Activated CD8-positive, alpha-beta T cell treated with anti-CD3 and anti-CD28 coated beads for 36 hours (primary cell): Measurements from ENCODE around the gene SSTR5. TPM values are rescaled to one million over a fixed set of nuclear protein-coding genes. Genes with fewer than 3 reads are reported as not detected.

Source experiments
- ATAC-seq: fragments of 200-7000 bp; cut with Tn5 transposase; one replicate; pipeline ENCODE4 v1.10.0; 2021; ENCODE audit warnings: mild to moderate bottlenecking, moderate library complexity
- CTCF ChIA-PET: fragments of 350-600 bp; sonication (Branson Sonifier 250); formaldehyde crosslinking; loops from one replicate; lab custom pipeline; 2021; ENCODE audit warnings: antibody characterized with exemption; lab: Charles Lee
- POLR2A ChIA-PET: fragments of 350-600 bp; sonication (Branson Sonifier 250); formaldehyde crosslinking; loops from one replicate; lab custom pipeline; 2021; ENCODE audit warnings: antibody characterized with exemption; lab: Charles Lee
- DNase-seq: peaks from one replicate; pipeline ENCODE4 v3.0.0-alpha.2; 2020
- H3K27ac Mint-ChIP-seq: one replicate; pipeline ENCODE4 v1.8.0; 2021; ENCODE audit warnings: mild to moderate bottlenecking, mixed read lengths
- H3K27me3 Mint-ChIP-seq: one replicate; pipeline ENCODE4 v1.8.0; 2021; ENCODE audit warnings: mixed read lengths
- H3K36me3 Mint-ChIP-seq: one replicate; pipeline ENCODE4 v1.8.0; 2021; ENCODE audit warnings: low read depth, mixed read lengths
- H3K4me1 Mint-ChIP-seq: one replicate; pipeline ENCODE4 v1.8.0; 2021; ENCODE audit warnings: low read depth, mixed read lengths
- H3K4me3 Mint-ChIP-seq: one replicate; pipeline ENCODE4 v1.8.0; 2021; ENCODE audit warnings: mild to moderate bottlenecking, moderate library complexity, mixed read lengths
- H3K9me3 Mint-ChIP-seq: one replicate; pipeline ENCODE4 v1.8.0; 2021; ENCODE audit warnings: mixed read lengths
- intact Hi-C: fragments of 100-400 bp; cut with micrococcal nuclease; formaldehyde crosslinking; loops from one replicate; pipeline ENCODE4 v1.10.0; 2022
- total RNA-seq, 2 experiments: library from RNA; stranded (reverse); gene quantifications; one replicate each; pipeline ENCODE4 v1.2.3, GENCODE V29; 2021
- TF ChIP-seq, protein P1 (sequence below): fragments of 200-600 bp; IDR thresholded peaks from one replicate; pipeline ENCODE4 v1.8.0; 2022; ENCODE audit warnings: antibody characterized with exemption, mild to moderate bottlenecking

SSTR5 gene
- total RNA-seq, 2 experiments from 2014 or later = not detected

DNA sequence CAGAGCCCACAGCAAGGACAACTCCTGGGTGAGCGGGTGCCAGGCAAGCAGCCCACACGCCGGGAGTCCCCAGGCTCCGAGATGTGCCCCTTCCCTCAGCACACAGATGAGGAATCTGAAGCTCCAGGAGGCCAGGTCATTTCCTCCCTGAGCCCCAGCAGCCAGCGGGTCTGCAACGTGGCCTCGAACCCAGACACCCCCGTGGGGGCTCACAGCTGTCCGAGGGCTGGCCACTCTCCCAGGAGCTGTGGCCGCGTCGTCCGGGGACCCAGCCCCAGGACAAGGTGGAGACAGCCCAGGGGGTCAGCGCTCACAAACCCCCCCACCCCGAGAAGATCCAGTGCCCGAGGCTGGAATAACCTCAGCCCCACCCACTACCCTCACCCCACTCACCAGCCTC, 40.9 kb downstream of the SSTR5 start:
- POLR2A ChIA-PET = no interaction called here
- TF ChIP-seq, protein P1, sequence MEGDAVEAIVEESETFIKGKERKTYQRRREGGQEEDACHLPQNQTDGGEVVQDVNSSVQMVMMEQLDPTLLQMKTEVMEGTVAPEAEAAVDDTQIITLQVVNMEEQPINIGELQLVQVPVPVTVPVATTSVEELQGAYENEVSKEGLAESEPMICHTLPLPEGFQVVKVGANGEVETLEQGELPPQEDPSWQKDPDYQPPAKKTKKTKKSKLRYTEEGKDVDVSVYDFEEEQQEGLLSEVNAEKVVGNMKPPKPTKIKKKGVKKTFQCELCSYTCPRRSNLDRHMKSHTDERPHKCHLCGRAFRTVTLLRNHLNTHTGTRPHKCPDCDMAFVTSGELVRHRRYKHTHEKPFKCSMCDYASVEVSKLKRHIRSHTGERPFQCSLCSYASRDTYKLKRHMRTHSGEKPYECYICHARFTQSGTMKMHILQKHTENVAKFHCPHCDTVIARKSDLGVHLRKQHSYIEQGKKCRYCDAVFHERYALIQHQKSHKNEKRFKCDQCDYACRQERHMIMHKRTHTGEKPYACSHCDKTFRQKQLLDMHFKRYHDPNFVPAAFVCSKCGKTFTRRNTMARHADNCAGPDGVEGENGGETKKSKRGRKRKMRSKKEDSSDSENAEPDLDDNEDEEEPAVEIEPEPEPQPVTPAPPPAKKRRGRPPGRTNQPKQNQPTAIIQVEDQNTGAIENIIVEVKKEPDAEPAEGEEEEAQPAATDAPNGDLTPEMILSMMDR = no peak
- Mint-ChIP-seq H3K4me3 (no peak overlapping the region), H3K36me3 (no peaks in the 10 kb centered on the region), H3K27me3 (peaks cover 1% of the 10 kb centered on the region), H3K27ac (no peak overlapping the region), H3K9me3 (no peaks in the 10 kb centered on the region), H3K4me1 (no peaks in the 10 kb centered on the region)
- intact Hi-C loops = no loop called here
- CTCF ChIA-PET = interaction anchor here (0.6 kb wide), 1 partner anchor 765 kb away, joined by 3 read pairs; no protein-coding TSS in a partner anchor
- DNase-seq = no peak
- no peak for ATAC-seq

DNA sequence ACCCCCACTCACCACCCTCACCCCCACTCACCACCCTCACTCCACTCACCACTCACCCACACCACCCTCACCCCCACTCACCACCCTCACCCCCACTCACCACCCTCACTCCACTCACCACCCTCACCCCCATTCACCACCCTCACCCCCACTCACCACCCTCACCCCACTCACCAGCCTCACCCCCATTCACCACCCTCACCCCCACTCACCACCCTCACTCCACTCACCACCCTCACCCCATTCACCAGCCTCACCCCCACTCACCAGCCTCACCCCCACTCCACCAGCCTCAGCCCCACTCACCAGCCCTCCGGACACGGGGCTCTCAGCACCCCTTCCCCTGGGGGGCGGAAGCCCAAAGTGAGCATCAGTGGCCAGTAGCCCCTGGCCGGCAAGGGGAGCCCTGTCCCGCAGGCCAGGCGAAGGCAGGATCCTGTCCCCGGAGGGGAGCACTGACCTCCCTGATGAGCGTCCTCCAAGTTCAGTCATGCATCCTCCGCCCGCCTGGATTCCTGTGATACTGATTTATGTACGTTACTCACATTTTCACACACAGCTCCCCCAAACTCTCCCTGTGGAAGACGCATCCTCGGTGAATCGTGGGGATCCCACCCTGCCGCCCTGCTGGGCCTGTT, 41.5 kb downstream of the SSTR5 start:
- no peak for ATAC-seq
- ChIA-PET POLR2A (no interaction called here), CTCF (interaction anchor here (0.6 kb wide), 1 partner anchor 765 kb away, joined by 3 read pairs; no protein-coding TSS in a partner anchor)
- Mint-ChIP-seq H3K9me3 (no peaks in the 10 kb centered on the region), H3K36me3 (no peaks in the 10 kb centered on the region), H3K4me3 (no peak overlapping the region), H3K4me1 (no peaks in the 10 kb centered on the region), H3K27ac (no peak overlapping the region), H3K27me3 (no peaks in the 10 kb centered on the region)
- no peak for DNase-seq
- intact Hi-C loops = no loop called here
- TF ChIP-seq, protein P1 = no peak

DNA sequence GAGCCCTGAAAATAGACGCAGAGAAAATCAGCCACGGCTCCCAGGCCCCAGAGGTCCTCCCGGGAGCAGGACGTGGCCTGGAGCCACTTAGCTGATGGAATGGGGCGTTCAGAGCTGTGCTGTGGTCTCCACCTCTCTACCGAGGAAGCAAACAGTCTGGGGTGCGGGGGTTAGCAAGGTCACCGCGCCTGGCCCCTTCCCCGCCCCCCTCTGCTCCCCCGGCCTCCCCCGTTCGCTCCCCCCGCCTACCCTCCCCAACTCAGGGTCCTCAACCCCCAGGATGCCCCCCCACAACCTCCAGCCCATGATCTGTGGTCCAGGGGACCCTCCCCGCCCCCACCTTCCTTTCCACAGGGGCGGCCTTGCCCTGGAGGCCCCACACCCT, 44.1 kb downstream of the SSTR5 start:
- H3K27me3 Mint-ChIP-seq = no peaks in the 10 kb centered on the region
- ChIA-PET CTCF (no interaction called here), POLR2A (no interaction called here)
- no peaks in the 10 kb centered on the region for H3K9me3 Mint-ChIP-seq
- H3K4me1 Mint-ChIP-seq = no peaks in the 10 kb centered on the region
- no peak overlapping the region for H3K4me3 Mint-ChIP-seq
- no peaks in the 10 kb centered on the region for H3K36me3 Mint-ChIP-seq
- TF ChIP-seq, protein P1 = no peak
- intact Hi-C loops = no loop called here
- ATAC-seq (no peak), DNase-seq (no peak)
- H3K27ac Mint-ChIP-seq = no peak overlapping the region

DNA sequence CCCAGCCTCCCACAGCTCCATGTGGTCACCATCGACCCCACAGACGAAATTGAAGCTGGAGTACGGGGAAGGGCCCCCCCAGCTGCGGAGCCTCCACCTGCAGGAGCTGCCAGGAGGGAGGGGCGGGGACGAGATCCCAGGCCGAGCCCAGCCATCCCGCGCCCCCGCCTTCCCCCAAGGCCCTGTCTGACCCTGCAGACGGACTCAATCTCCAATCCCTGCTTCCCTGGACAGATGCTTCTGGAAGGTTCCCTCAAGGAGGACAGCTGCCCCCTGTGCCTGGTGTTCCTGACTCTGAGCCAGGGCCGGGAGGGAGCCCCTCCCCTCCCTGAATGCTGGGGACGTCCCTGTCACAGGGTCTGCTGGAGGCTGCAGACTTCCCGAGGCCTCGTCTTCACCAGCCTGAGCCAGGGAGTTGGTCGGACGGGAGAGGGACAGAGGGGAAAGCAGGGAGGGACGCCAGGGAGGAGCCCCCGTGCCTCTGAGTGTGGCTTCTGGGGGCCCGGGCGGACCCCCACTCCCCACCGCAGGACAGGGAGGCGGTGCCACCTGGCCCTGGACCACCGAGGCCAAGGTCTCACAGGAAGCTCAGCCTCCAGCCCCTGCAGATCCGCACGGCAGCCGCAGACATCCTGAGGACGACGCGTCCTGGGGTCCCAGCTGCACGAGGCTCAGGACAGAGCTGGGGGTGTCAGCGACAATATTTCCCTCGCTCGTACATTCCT, 44.8 kb downstream of the SSTR5 start:
- intact Hi-C loops = no loop called here

More for the DNA sequence above, 44.8 kb downstream of the SSTR5 start:
- ChIA-PET POLR2A (no interaction called here), CTCF (no interaction called here)
- H3K36me3 Mint-ChIP-seq = no peaks in the 10 kb centered on the region
- H3K27ac Mint-ChIP-seq = no peak overlapping the region
- TF ChIP-seq, protein P1 = no peak
- no peaks in the 10 kb centered on the region for H3K27me3 Mint-ChIP-seq
- H3K4me1 Mint-ChIP-seq = no peaks in the 10 kb centered on the region
- ATAC-seq = no peak
- no peaks in the 10 kb centered on the region for H3K9me3 Mint-ChIP-seq
- H3K4me3 Mint-ChIP-seq = no peak overlapping the region
- no peak for DNase-seq
